ENCODE results near the gene CARM1. TPM values are rescaled to one million over a fixed set of nuclear protein-coding genes. Genes with fewer than 3 reads are reported as not detected.

CARM1 gene
- total RNA-seq, 1 donor from 2014 or later: 86.0 TPM

- H3K4me3 Mint-ChIP-seq (ENCODE audit: low read depth): no peak overlapping the region
- peaks cover 8% of the 10 kb centered on the region for H3K4me1 Mint-ChIP-seq (ENCODE audit: low read depth)
- H3K27ac Mint-ChIP-seq: no peak overlapping the region
- no peak for DNase-seq (ENCODE audit: low spot score, unreplicated experiment)
- peak; percentile 74 for TF ChIP-seq CTCF (IDR thresholded peaks at IDR 0.05; ENCODE audit: unreplicated experiment)
- no peaks in the 10 kb centered on the region for H3K27me3 Mint-ChIP-seq
- H3K36me3 Mint-ChIP-seq (ENCODE audit: insufficient read depth): no peaks in the 10 kb centered on the region
- H3K9me3 Mint-ChIP-seq (ENCODE audit: low read depth): no peaks in the 10 kb centered on the region
Observed at GRCh38 chr19:10858204-10858828, 13.0 kb upstream of the CARM1 start.

DNA sequence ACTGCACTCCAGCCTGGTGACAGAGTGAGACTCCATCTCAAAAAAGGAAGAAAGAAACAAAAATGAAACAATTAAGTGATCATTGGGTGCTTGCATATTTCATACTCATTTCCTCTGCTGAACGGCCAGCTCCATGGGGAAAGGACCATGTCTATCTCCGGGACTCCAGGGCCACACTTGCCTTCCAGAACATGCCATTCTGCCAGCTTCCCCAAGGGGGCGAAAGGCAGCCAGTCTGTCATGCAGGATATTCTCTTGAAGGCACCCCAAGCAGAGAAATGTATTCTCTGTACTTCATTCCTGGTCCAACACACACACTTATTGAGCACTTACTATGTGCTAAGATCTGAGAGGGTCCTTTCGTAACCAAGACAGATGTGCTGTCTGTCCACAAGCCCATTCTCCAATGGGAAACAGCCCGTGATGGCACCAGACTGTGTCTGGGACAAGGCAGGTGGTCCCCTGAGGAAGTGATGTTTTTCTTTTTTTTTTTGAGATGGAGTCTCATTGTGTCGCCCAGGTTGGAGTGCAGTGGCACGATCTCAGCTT, 10.2 kb upstream of the CARM1 start:
- Mint-ChIP-seq H3K9me3 (ENCODE audit: low read depth) (no peaks in the 10 kb centered on the region), H3K36me3 (ENCODE audit: insufficient read depth) (no peaks in the 10 kb centered on the region), H3K27ac (no peak overlapping the region), H3K27me3 (no peaks in the 10 kb centered on the region), H3K4me1 (ENCODE audit: low read depth) (peaks cover 10% of the 10 kb centered on the region), H3K4me3 (ENCODE audit: low read depth) (no peak overlapping the region)
- peak; percentile 49 for TF ChIP-seq CTCF (IDR thresholded peaks at IDR 0.05; ENCODE audit: unreplicated experiment)
- no peak for DNase-seq (ENCODE audit: low spot score, unreplicated experiment)

- Mint-ChIP-seq H3K4me1 (ENCODE audit: low read depth) (peaks cover 10% of the 10 kb centered on the region), H3K9me3 (ENCODE audit: low read depth) (no peaks in the 10 kb centered on the region), H3K27me3 (no peaks in the 10 kb centered on the region), H3K36me3 (ENCODE audit: insufficient read depth) (no peaks in the 10 kb centered on the region), H3K27ac (peak overlapping the region; percentile 78), H3K4me3 (ENCODE audit: low read depth) (no peak overlapping the region)
- no peak for DNase-seq (ENCODE audit: low spot score, unreplicated experiment)
- TF ChIP-seq CTCF (IDR thresholded peaks at IDR 0.05; ENCODE audit: unreplicated experiment): no peak
Observed at GRCh38 chr19:10862561-10863106, 8.7 kb upstream of the CARM1 start.

GRCh38 chr19:10863107-10863717, 8.1 kb upstream of the CARM1 start:
- H3K9me3 Mint-ChIP-seq (ENCODE audit: low read depth): no peaks in the 10 kb centered on the region
- no peaks in the 10 kb centered on the region for H3K36me3 Mint-ChIP-seq (ENCODE audit: insufficient read depth)
- no peaks in the 10 kb centered on the region for H3K27me3 Mint-ChIP-seq
- TF ChIP-seq CTCF (IDR thresholded peaks at IDR 0.05; ENCODE audit: unreplicated experiment): no peak
- H3K27ac Mint-ChIP-seq: peak overlapping the region; percentile 82
- DNase-seq (ENCODE audit: low spot score, unreplicated experiment): no peak
- H3K4me1 Mint-ChIP-seq (ENCODE audit: low read depth): peaks cover 10% of the 10 kb centered on the region
- no peak overlapping the region for H3K4me3 Mint-ChIP-seq (ENCODE audit: low read depth)

- no peaks in the 10 kb centered on the region for H3K27me3 Mint-ChIP-seq
- H3K4me3 Mint-ChIP-seq (ENCODE audit: low read depth): no peak overlapping the region
- TF ChIP-seq CTCF (IDR thresholded peaks at IDR 0.05; ENCODE audit: unreplicated experiment): peak; percentile 89
- H3K4me1 Mint-ChIP-seq (ENCODE audit: low read depth): peaks cover 10% of the 10 kb centered on the region
- H3K36me3 Mint-ChIP-seq (ENCODE audit: insufficient read depth): no peaks in the 10 kb centered on the region
- H3K27ac Mint-ChIP-seq: peak overlapping the region; percentile 74
- H3K9me3 Mint-ChIP-seq (ENCODE audit: low read depth): no peaks in the 10 kb centered on the region
- DNase-seq (ENCODE audit: low spot score, unreplicated experiment): peak; percentile 68
Observed at GRCh38 chr19:10864538-10864899, 6.8 kb upstream of the CARM1 start.

All from progenitor cell of endocrine pancreas (in vitro differentiated cells).